ENCODE results near the gene MAT2A.
"Not testable (repeated sequence)": the region's sequence is repeated elsewhere in the genome, so short reads cannot be mapped to it uniquely, and the experiment has no call there.

DNA sequence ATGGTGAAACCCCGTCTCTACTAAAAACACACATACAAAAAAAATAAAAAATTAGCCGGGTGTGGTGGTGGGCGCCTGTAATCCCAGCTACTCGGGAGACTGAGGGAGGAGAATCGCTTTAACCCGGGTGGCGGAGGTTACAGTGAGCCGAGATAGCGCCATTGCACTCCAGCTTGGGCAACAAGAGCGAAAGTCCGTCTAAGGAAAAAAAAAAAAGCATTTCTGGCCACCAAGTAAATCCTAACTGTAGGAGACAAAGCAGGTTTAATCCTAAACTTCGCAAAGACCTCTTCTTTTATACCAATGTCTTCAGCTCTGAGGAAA is 21.4 kb downstream of the MAT2A start:
- TF ChIP-seq, protein P1, sequence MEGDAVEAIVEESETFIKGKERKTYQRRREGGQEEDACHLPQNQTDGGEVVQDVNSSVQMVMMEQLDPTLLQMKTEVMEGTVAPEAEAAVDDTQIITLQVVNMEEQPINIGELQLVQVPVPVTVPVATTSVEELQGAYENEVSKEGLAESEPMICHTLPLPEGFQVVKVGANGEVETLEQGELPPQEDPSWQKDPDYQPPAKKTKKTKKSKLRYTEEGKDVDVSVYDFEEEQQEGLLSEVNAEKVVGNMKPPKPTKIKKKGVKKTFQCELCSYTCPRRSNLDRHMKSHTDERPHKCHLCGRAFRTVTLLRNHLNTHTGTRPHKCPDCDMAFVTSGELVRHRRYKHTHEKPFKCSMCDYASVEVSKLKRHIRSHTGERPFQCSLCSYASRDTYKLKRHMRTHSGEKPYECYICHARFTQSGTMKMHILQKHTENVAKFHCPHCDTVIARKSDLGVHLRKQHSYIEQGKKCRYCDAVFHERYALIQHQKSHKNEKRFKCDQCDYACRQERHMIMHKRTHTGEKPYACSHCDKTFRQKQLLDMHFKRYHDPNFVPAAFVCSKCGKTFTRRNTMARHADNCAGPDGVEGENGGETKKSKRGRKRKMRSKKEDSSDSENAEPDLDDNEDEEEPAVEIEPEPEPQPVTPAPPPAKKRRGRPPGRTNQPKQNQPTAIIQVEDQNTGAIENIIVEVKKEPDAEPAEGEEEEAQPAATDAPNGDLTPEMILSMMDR (conservative IDR thresholded peaks at IDR 0.05; ENCODE audit: low read depth, low read length), result not testable (repeated sequence)
- not testable (repeated sequence) for TF ChIP-seq EZH2phosphoT487 (IDR thresholded peaks at IDR 0.05; ENCODE audit: borderline replicate concordance, low read length); EZH2 (IDR thresholded peaks at IDR 0.05; ENCODE audit: low read length, unreplicated experiment)

Measured in PC-3 (cell line).